ENCODE data around the gene ATXN7L1.
"Not testable (repeated sequence)": the region's sequence is repeated elsewhere in the genome, so short reads cannot be mapped to it uniquely, and the experiment has no call there.

The ATXN7L1 gene

DNA sequence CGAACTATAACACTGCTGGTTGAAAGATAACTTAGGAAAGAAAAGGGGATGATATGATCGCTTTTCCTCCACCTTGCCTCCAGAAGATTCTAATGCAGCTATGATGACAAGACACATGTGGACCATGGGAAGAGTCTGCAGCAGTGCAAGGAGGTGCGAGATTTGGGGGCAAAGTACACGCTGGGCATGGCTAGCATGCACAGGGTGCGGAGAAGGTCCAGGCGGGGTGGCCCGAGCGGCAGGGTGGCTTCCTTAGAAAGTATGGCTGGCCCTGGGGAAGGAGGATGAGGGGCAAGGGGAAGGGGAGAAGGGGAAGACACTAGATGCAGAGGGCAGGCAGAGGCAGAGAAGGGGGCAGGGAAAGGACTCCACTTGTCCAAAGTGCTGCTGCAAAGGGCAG is 15.6 kb downstream of the ATXN7L1 start:
- no peak for DNase-seq (ENCODE audit: low spot score)

DNA sequence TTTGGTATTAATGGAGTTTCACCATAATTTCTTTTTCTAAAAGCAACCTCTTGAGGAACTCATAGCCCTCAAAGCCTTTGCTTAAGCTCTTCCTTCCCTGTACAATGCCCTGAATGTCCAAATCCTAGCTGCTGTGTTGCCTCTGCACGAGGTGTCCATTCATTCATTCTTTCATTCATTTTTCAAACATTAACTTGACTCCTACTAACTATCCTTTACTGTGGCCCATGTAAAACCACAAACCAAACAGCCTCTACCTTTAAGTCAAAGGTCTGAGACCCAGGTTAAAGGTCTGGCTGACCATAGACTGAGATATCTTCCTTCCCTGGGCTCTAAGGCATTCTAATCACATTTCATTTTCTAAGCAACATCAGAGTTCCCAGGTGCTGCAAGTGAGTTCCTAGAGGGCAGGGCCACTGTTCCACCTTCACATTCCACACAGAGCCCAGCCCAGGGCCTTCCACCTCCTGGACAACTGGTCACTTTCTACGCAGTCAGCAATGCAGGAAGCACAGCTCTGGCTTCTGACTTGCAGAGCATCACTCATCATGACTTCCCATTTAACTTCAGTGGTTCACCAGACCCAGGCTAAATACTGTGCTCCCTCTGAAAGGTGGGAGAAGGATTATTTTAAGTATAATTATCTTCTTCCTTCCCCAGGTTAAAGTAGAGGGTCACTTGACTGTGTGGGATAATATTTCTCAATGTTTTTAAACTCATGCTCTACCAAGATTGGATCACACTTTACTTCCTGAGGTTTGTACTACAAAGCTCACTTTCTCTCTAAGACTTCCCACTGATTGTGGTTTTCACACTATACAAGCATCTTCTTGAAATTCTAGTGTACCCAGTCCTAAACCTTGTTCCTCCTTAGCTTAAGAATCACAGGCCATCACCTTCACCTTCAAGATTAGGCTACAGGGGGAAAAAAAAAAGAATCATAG is 19.1 kb downstream of the ATXN7L1 start:
- DNase-seq (ENCODE audit: low spot score): no peak

DNA sequence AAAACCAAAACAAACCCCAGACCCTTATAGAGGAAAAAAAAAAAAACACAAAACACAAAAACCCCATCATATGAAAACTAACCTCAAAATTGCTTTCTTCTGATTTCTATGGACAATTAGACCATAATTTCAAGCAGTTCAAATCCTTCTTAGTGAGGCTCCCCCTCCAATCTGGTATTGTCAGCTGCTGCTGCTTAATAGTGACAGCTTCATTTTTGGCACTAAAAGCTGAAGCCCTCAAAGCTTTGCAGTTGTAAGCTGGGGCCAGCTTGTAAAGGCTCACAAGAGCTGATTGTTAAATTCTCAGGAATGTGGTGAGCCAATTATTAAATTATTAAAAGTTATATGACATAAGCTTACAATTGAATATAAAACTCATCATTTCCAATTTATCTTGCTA is 21.9 kb downstream of the ATXN7L1 start:
- no peak for DNase-seq (ENCODE audit: low spot score)

DNA sequence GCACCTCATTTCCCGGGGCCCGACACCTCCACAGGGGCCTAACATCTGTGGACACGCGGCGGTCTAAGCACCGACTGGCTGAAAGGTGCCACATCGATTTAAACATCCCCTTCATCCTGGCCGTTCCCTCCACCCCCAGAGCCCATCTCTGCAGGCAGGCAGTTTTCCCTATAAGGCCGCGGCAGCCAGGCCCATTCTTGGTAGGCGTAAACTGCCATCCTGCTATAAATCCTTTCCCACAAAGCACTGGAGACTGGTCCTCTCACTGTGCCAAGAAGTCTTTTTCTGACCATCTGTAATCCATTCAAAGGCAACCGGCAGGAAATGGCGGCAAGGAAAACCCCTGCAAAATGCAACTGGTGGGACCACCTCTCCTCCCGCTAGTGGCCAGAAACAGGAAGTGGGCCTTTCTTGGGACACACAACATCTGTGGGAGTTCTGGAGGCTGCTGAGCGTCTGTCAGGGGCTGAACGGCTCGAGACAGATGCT is 22.4 kb downstream of the ATXN7L1 start:
- no peak for DNase-seq (ENCODE audit: low spot score)

DNA sequence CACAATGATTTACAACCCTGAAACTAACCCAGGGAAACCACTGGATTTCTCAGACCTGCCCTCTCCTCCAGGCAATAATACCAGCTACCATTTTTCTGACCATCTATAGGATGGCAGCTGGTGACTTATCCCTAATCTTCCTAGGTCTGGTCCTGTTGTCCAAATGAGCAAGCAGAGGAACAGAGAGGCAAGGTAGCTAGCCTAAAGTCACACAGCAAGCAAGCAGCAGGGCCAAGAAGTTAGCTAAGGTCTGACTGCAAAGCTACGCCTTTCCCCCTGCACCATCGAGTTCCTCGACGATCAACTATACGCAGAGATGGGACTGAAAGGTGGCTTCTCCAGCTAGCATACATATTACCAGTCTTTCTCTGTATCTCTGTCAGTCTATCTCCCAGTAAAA is 25.3 kb downstream of the ATXN7L1 start:
- DNase-seq (ENCODE audit: low spot score): no peak

DNA sequence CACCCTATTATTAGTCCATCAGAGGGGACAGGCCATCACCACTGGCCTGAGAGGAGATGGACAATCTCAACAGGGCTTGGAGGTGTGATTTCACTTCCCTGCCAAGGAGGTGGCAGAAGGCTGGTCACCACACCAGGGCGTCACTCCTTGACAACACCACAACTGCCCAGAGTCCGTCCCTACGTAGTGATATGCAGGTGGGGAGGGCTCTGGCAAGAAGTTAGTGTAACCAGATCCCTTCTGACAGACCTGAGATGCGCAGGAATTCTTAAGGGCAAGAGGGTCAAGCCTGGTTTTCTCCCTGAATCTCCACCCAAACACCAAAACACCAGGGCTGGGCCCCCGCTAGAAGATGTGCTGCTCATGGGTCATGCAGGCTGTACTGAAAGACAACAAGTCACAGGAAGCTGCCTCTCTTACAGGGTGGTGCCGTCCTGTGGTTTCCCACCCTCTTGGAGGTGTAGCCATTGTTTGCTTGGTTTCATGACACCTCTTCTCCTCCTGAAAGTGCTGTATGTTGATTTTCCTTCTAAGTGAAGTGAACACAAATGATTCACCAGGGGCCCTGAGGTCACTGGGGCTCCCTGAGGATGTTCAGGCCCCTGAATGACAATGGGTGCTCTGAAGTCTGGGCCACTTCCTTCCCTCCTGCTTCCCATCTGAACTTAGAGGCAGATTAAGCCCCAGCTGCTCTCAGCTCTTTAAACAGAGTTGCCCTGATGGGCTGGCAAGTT is 27.1 kb downstream of the ATXN7L1 start:
- DNase-seq (ENCODE audit: low spot score): no peak

DNA sequence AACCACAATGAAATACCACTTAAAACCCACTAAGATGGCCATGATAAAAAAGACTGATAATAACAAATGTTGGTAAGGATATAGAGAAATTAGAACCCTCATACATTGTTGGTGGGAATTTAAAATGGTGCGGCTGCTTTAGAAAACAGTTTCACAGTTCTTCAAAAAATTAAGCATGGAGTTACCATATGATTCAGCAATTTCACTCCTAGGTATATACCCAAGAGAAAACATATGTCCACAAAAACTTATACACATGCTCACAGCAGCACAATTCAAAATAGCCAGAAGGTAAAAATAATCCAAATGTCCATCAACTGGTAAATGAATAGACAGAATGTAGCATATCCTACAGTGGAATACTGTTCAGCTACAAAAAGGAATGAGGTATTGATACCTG is 30.0 kb downstream of the ATXN7L1 start:
- no peak for DNase-seq (ENCODE audit: low spot score)

DNA sequence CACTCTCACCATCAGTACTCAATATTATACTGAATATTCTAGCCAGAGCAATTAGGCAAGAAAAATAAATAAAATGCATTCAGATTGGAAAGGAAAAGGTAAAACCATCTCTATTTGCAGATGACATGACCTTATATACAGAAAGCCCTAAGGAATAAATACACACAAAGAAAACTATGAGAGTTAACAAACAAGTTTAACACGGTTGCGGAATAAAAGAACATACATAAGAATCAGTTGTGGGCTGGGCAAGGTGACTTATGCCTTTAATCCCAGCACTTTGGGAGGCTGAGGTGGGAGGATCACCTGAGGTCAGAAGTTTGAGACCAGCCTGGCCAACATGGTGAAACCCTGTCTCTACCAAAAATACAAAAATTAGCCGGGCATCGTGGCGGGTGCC is 31.7 kb downstream of the ATXN7L1 start:
- not testable (repeated sequence) for DNase-seq (ENCODE audit: low spot score)

DNA sequence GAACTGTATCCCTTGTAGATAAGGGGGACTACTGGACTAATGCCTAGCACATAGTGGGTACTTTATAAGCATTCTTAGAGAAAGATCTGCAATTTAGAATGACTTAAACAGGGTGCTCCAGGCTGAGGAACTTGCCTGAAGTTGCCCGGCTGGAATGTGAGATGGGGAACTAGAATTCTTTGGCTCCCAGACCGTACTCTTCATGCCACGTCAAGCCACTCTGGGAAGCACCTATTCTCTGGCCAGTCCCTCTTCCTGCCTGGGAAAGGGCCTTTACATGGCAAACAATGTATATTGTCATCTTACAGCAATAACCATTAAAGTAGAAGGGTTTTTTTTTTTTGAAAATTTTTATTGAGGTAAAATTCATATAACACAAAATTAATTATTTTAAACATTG is 34.5 kb downstream of the ATXN7L1 start:
- DNase-seq (ENCODE audit: low spot score): no peak

DNA sequence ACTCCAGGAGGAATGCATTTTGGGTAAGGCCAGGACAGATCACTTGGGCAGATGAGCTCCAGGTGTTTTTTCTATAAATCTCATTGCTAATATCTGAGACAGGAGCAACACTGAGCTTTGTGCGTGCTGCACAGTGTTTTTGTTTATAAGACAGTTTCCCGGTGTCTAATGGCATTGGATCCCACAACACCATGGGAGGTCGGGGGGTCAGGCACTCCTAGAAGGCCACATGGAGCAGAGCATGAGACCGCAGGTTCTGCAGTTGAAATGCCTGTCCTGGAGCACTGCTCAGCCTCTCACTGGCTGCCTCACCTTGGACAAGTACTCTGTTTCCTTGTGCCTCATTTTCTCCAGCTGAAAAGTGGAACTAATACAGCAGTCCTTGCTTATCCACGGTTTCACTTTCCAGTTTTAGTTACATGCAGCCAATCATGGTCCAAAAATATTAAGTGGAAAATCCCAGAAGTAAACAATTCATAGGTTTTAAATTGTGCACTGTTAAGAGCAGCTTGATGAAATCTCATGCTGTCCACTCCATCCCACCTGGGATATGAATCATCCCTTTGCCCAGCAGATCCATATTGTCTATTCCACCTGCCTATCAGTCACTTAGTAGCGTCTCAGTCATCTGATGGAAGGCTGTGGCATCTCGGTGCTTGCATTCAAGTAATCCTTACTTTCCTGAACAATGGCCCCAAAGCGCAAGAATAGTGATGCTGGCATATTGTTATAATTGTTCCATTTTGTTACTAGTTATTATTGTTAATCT is 35.2 kb downstream of the ATXN7L1 start:
- no peak for DNase-seq (ENCODE audit: low spot score)

DNA sequence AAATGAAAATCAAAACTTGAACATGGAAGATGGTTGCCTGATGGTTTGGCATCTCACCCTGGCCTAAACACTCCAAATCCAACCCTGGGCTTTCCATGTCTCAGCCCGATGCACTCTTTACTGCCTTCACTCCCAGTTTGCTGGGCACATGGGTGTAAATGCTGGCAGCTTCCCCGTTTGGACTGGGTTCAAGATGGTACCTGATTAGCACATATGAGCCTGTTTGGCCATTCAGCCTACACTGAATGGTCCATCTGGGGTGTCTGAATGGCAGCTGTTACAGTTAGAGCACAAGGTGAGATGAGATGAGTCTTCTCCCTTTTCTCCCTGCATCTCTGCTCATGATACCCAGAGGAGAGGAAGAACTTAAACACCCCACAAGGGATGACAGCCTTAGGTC is 37.1 kb downstream of the ATXN7L1 start:
- no peak for DNase-seq (ENCODE audit: low spot score)

DNA sequence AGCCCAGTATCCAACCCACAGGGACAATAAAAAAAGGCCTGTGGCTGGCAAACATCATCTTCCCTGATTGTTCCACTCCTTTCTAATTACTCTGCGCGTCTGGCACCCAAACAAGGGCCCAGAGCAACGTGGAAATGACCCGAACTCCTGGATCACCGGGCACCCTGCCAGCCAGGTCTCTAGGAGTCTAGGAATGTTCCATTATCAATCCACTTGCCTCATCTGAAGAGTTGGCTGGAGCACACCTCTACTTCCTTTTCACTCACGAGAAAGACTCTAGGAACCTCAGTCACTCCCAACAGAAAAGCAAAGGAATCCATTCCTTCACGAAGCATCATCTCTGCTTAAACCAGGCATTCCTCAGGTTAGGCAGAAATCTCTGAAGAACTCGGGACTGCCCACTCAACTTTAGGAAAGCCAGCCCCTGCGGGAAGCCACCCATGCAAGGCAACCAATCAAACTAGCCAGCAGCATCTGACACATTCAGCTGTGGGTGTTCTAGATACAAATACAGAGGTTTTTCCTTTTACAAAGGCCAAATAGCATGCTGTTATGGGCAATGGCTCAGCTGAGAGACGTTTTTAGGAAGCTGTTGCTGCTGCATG is 37.7 kb downstream of the ATXN7L1 start:
- DNase-seq (ENCODE audit: low spot score): no peak

DNA sequence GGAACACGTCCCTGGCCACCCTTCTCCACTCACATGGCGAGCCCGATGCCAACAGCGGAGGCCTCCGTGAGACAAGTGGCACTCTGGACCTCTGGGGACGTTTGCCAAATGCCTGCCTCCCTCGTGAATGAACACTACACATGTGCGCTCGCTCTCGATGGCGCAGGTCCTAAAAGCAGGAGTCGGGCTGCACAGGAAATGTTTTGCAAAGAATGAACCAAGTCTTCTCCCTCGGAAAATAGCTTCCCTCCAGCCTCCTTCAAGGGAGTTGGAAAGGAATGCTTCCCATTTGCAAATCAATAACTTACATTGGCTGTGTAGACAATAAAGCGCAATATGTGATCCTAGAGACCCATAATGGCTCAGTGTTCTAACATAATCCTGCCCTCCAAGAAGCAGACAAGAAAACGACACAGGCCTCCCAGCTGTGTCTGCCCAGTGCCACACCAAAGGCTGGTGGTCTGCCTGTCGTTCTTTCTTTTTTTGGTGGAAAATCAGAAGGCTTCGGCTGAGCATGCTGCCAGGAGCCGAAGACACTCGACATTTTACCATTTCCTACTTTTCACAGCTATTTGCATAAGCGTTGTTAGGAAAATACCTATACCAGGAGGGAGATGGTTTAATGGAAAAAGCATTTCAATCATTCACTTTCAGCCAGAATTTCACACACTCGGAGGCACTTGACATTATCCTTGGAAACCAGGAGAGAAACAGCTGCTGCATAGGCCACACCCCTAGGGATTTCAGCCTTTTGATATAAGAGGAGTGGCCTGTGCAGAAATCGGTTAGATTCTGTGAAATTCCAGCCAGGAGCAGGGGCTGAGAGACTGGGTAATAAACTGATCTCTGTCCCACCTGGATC is 38.4 kb downstream of the ATXN7L1 start:
- no peak for DNase-seq (ENCODE audit: low spot score)

DNA sequence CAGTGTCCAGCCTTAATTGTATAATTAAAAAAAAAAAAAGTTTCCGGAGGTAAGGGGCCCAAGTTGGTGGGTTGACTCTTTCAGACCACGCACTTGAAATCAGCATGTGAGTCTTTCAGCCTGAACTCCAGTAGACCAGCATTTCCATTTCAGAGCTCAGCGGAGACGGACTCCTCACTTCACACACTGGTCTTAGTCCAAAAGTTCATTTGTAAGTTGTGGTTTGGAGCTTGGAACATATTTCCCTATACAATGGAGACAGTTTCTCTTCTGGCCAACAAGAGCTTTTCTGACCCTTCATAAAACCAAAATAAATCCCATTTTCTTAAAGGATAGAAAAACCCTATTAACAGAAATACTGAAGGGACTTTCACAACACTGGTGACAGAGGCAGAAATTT is 41.0 kb downstream of the ATXN7L1 start:
- DNase-seq (ENCODE audit: low spot score): no peak

DNA sequence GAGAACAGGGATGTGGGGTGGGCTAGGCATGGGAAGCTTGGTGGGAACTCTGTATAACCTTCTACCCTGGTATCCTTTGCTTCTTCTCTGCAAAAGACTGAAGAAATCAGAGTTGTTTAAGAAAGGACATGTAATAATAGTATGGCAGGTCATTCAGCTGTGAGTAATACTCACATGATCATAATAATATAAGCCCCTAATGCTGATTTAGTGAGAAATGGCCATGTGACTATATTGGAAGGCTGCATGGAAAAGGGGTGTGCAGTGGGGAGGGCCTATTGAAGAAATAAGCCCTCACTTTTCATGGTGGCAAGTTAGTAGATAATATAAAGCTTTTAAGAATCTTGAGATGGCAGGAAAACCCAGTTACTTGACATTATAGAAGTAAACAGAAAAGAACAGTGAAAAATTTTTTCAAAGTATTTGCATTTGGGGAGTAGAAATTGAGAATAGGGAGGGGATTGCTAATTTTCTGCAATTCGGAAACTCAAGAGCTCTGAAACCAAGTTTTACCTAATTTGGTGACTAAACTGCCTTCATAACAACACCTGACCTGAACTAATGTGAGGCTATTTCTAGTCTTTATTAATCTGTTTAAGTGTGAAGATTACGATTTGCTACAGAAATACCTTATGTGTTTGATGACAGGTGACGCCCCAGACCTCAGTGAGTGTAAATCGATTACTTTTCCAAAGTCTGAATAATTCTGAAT is 44.4 kb downstream of the ATXN7L1 start:
- DNase-seq (ENCODE audit: low spot score): no peak

DNA sequence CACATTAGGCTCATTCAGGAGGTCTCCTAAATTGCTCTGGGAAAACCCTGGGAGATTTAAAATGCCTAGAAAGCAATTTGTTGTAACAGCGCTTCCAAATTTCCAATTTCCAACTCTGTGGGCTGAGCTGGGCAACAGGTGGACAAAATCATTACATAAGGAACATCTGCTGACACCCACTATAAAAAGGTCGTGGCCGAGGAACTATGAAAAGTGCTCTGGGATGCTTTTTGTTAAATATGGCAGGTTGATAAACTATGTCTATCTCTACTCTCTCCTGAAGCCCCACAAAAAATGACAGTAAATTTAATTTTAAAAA is 45.1 kb downstream of the ATXN7L1 start:
- DNase-seq (ENCODE audit: low spot score): no peak

DNA sequence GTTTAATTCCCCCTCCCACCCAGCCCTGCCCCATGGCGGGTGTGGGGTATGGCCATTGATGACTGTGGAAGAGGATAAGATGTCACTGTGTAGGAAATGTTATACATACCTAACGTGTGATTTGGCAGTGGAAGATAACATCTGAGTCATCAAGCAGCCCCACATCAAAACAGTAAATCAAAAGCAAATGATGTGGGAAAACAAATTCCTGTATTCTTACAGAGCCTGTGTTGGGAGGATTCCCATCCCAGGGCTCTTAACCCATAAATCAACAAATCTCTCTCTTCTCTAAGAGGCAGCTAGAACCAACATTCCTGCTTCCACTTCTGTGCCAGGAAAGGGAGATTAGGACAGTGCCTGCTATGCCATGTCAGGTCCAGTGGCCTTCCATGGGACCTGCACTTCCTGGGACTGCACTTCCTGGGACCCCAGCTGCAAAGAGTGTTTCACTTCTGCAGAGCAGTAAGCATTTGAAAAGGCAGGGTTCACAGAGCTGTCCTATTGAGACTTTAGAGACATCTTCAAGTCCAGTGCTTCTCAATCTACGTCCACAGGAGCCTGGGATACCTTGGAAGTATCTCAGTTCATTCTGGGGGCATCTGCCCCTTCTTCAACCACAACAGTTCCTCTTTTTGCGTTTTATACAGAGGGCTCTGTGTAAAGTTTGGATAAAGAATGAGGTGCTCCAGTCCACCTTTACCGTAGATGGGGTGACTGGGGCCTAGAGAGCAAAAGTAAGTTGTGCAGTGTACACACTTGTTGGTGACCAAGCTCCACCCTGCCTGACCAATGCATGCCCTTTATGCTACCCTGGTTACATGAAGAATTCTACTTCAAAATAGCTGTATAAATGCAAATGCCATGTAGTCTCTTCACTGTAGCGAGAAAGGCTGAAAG is 45.7 kb downstream of the ATXN7L1 start:
- no peak for DNase-seq (ENCODE audit: low spot score)

DNA sequence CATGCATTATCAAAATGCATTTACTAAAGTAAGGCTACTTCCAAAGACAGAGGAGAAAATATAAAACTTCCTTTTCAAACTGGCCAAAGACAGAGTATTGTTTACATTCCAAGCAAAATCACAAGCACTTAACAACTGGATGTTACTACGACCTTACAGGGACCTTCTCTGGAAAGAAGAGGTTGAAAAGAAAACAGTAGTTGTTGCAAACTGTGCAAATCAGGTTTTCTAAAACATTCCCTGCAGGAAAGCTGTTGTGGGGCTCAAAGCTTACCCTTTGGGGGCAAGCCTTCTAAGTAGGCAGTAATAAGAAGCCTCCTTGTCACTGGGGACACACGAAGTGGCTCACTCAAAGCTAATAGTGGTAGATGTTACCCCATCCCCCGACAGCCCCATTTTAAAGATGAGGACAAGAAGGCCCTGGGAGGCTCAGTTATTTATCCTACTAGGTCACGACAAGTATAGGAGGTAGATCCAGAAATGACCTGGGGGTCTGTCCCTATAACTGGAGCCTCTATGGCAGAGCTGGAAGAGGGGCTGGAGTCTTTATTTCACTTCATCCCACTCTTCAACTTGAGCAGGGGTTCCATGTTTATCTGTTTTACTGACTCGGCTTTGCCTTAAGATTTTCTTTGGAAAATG is 46.6 kb downstream of the ATXN7L1 start:
- no peak for DNase-seq (ENCODE audit: low spot score)

DNA sequence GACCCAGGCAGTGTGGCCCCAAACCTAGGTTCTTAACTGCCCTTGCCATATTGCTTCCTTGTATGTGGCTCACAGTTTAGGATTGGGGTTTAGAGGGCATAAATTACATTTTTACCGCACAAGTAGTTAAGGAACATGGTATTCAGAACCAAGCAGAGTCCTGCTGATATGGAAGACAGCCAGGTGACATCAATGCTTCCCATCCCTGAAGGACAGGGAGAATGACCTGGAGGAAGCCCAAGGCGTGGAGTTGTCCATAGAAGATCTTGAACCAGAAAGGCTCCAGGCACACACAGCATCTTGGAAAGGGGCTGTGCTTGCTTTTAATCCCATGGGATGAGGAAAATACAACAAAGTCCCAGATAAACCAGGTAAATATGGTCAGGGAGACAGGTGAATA is 48.3 kb downstream of the ATXN7L1 start:
- no peak for DNase-seq (ENCODE audit: low spot score)

Measured in germinal center (tissue), 1 donor.